Panc1 (cell line): Measurements from ENCODE around the gene CSHL1. TPM values are rescaled to one million over a fixed set of nuclear protein-coding genes. Genes with fewer than 3 reads are reported as not detected.

Experiments used
- ATAC-seq: fragments of 200-7000 bp; cut with Tn5 transposase; 2 replicates; pipeline ENCODE4 v1.9.1; 2020; ENCODE audit warnings: mild to moderate bottlenecking, moderate library complexity
- BruUV-seq: library from RNA; stranded (reverse); fragments of 400-500 nt; replicated peaks from 2 replicates; lab custom pipeline; 2021; lab: Mats Ljungman, UMichigan
- CTCF ChIA-PET: fragments of 300-600 bp; sonication (Branson Sonifier 250); formaldehyde crosslinking; loops from one replicate; lab custom pipeline; 2022; ENCODE audit warnings: antibody characterized with exemption; lab: Charles Lee
- POLR2A ChIA-PET: fragments of 300-600 bp; sonication (Branson Sonifier 250); formaldehyde crosslinking; loops from one replicate; lab custom pipeline; 2022; ENCODE audit warnings: antibody characterized with exemption; lab: Charles Lee
- DNase-seq: peaks from one replicate; pipeline ENCODE4 v3.0.0-alpha.2; 2010; ENCODE audit warnings: low read depth, low spot score
- H3K27ac ChIP-seq: 2 replicates; pipeline ENCODE4 v1.5.1; 2011; ENCODE audit warnings: mild to moderate bottlenecking, low read length, inconsistent platforms
- H3K27me3 ChIP-seq: fragments of 200-500 bp; sonication (Bioruptor generic); 2 replicates; pipeline ENCODE4 v1.6.0; 2014; ENCODE audit warnings: low read length, inconsistent platforms; ENCODE audit not compliant: control insufficient read depth, insufficient read depth
- H3K36me3 ChIP-seq: fragments of 200-500 bp; sonication (Bioruptor generic); 2 replicates; pipeline ENCODE4 v1.5.1; 2014; ENCODE audit warnings: inconsistent platforms, mild to moderate bottlenecking, low read length, moderate library complexity; ENCODE audit not compliant: control insufficient read depth, insufficient read depth
- H3K4me1 ChIP-seq: 2 replicates; pipeline ENCODE4 v1.5.1; 2011; ENCODE audit warnings: inconsistent platforms, mild to moderate bottlenecking, low read length, moderate library complexity; ENCODE audit not compliant: control insufficient read depth, insufficient read depth
- H3K4me3 ChIP-seq, 2 experiments: 2 replicates each; pipeline ENCODE4 v1.5.1; 2011 to 2012; ENCODE audit warnings: low read depth in 2 of 2, low read length in 2 of 2, mild to moderate bottlenecking in 2 of 2, inconsistent platforms in 1 of 2, moderate library complexity in 1 of 2
- H3K9me3 ChIP-seq: fragments of 200-500 bp; sonication (Bioruptor generic); 2 replicates; pipeline ENCODE4 v1.5.1; 2014; ENCODE audit warnings: low read depth, mild to moderate bottlenecking, inconsistent platforms, low read length, moderate library complexity; ENCODE audit not compliant: control insufficient read depth, insufficient read depth
- POLR2AphosphoS5 ChIP-seq: IDR thresholded peaks from 2 replicates; pipeline ENCODE4 v1.6.1; 2012; ENCODE audit warnings: mild to moderate bottlenecking, low read depth, low read length, moderate library complexity
- SIN3A ChIP-seq: IDR thresholded peaks from 2 replicates; pipeline ENCODE4 v1.6.1; 2012; ENCODE audit warnings: low read depth, mild to moderate bottlenecking, low read length, moderate library complexity, borderline replicate concordance; ENCODE audit not compliant: insufficient read depth
- TCF7L2 ChIP-seq: IDR thresholded peaks from 2 replicates; pipeline ENCODE4 v1.6.1; 2011; ENCODE audit warnings: mild to moderate bottlenecking, low read depth, low read length, inconsistent platforms
- in situ Hi-C: cut with HindIII; loops from 2 replicates; pipeline ENCODE4 v1.10.0; 2016; ENCODE audit warnings: low sequenced_read_pairs, low pct_unique_long_range_greater_than_20kb
- intact Hi-C: fragments of 100-400 bp; cut with micrococcal nuclease; formaldehyde crosslinking; loops from one replicate; pipeline ENCODE4 v1.10.0; 2022; ENCODE audit not compliant: unreplicated experiment
- total RNA-seq: library from RNA; stranded (reverse); gene quantifications from one replicate; pipeline ENCODE4 v1.2.1, GENCODE V29; 2021; ENCODE audit not compliant: unreplicated experiment
- TF ChIP-seq, protein P1 (sequence below): fragments of 450-650 bp; IDR thresholded peaks from 2 replicates; pipeline ENCODE4 v1.5.1; 2017; ENCODE audit warnings: mild to moderate bottlenecking
- TF ChIP-seq, protein P2 (sequence below), 2 experiments: IDR thresholded peaks; 2 replicates each; pipeline ENCODE4 v1.6.1; 2011 to 2012; ENCODE audit warnings: low read depth in 2 of 2, control low read depth in 1 of 2, low read length in 1 of 2, mild to moderate bottlenecking in 1 of 2, moderate library complexity in 1 of 2; ENCODE audit not compliant: insufficient read depth in 1 of 2

Gene CSHL1
- total RNA-seq, 1 experiment from 2014 or later = not detected

GRCh38 chr17:63937319-63937718, 26.3 kb upstream of the CSHL1 start:
- no peak overlapping the region for H3K27ac ChIP-seq
- ATAC-seq (no peak), DNase-seq (no peak)
- H3K27me3 ChIP-seq = no peaks in the 10 kb centered on the region
- no peaks in the 10 kb centered on the region for H3K4me1 ChIP-seq
- in situ Hi-C loops = no loop called here
- no TSS peak for BruUV-seq
- H3K4me3 ChIP-seq = no peak overlapping the region
- CTCF ChIA-PET = no interaction called here
- POLR2A ChIA-PET = no interaction called here
- H3K36me3 ChIP-seq = no peaks in the 10 kb centered on the region
- no peaks in the 10 kb centered on the region for H3K9me3 ChIP-seq
- intact Hi-C loops = no loop called here
- TF ChIP-seq SIN3A (no peak), TCF7L2 (no peak), POLR2AphosphoS5 (no peak)
- TF ChIP-seq, protein P1, sequence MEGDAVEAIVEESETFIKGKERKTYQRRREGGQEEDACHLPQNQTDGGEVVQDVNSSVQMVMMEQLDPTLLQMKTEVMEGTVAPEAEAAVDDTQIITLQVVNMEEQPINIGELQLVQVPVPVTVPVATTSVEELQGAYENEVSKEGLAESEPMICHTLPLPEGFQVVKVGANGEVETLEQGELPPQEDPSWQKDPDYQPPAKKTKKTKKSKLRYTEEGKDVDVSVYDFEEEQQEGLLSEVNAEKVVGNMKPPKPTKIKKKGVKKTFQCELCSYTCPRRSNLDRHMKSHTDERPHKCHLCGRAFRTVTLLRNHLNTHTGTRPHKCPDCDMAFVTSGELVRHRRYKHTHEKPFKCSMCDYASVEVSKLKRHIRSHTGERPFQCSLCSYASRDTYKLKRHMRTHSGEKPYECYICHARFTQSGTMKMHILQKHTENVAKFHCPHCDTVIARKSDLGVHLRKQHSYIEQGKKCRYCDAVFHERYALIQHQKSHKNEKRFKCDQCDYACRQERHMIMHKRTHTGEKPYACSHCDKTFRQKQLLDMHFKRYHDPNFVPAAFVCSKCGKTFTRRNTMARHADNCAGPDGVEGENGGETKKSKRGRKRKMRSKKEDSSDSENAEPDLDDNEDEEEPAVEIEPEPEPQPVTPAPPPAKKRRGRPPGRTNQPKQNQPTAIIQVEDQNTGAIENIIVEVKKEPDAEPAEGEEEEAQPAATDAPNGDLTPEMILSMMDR = no peak
- TF ChIP-seq, protein P2, sequence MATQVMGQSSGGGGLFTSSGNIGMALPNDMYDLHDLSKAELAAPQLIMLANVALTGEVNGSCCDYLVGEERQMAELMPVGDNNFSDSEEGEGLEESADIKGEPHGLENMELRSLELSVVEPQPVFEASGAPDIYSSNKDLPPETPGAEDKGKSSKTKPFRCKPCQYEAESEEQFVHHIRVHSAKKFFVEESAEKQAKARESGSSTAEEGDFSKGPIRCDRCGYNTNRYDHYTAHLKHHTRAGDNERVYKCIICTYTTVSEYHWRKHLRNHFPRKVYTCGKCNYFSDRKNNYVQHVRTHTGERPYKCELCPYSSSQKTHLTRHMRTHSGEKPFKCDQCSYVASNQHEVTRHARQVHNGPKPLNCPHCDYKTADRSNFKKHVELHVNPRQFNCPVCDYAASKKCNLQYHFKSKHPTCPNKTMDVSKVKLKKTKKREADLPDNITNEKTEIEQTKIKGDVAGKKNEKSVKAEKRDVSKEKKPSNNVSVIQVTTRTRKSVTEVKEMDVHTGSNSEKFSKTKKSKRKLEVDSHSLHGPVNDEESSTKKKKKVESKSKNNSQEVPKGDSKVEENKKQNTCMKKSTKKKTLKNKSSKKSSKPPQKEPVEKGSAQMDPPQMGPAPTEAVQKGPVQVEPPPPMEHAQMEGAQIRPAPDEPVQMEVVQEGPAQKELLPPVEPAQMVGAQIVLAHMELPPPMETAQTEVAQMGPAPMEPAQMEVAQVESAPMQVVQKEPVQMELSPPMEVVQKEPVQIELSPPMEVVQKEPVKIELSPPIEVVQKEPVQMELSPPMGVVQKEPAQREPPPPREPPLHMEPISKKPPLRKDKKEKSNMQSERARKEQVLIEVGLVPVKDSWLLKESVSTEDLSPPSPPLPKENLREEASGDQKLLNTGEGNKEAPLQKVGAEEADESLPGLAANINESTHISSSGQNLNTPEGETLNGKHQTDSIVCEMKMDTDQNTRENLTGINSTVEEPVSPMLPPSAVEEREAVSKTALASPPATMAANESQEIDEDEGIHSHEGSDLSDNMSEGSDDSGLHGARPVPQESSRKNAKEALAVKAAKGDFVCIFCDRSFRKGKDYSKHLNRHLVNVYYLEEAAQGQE (IDR thresholded peaks at IDR 0.05; ENCODE audit: insufficient read depth in 1 of 2, low read depth in 2 of 2, low read length in 1 of 2) = no peak

- no peak for ATAC-seq
- H3K4me3 ChIP-seq = no peak overlapping the region
- H3K27ac ChIP-seq = no peak overlapping the region
- intact Hi-C loops (no loop called here), in situ Hi-C loops (no loop called here)
- H3K36me3 ChIP-seq = no peaks in the 10 kb centered on the region
- TF ChIP-seq, protein P2 (IDR thresholded peaks at IDR 0.05; ENCODE audit: insufficient read depth in 1 of 2, low read depth in 2 of 2, low read length in 1 of 2) = no peak
- TF ChIP-seq, protein P1 = no peak
- no peak for TF ChIP-seq SIN3A
- no peak for TF ChIP-seq POLR2AphosphoS5
- no peak for TF ChIP-seq TCF7L2
- no TSS peak for BruUV-seq
- ChIA-PET CTCF (interaction anchor here (1.0 kb wide), 1 partner anchor 17 kb away, joined by 3 read pairs; no protein-coding TSS in a partner anchor), POLR2A (no interaction called here)
- no peaks in the 10 kb centered on the region for H3K4me1 ChIP-seq
- no peaks in the 10 kb centered on the region for H3K27me3 ChIP-seq
- H3K9me3 ChIP-seq = no peaks in the 10 kb centered on the region
- no peak for DNase-seq
These were observed 23.4 kb upstream of the CSHL1 start for GRCh38 chr17:63934183-63935112.
